ENCODE results near the gene CDK17. TPM values are rescaled to one million over a fixed set of nuclear protein-coding genes. Genes with fewer than 3 reads are reported as not detected.

Gene CDK17
- total and polyA plus RNA-seq, 2 of the 8 experiments (the other 6 are each of a cell fraction or from before 2014, with no cell fraction given), result 5.8 to 20.0 TPM

- TF ChIP-seq EGR1 (IDR thresholded peaks at IDR 0.05; ENCODE audit: borderline replicate concordance, low read depth, low read length) (no peak), TEAD4 (IDR thresholded peaks at IDR 0.05; ENCODE audit: low read depth, low read length) (no peak), RFX5 (IDR thresholded peaks at IDR 0.05; ENCODE audit: borderline replicate concordance, low read depth, low read length) (no peak), GABPA (IDR thresholded peaks at IDR 0.05; ENCODE audit: borderline replicate concordance, insufficient read depth, low read length) (no peak)
These were observed 12.3 kb downstream of the CDK17 start (continued) for GRCh38 chr12:96387981-96388380.
